Activated CD4-positive, alpha-beta T cell treated with anti-CD3 and anti-CD28 coated beads for 4 hours (primary cell): ENCODE measurements around the gene RIC1.
"Not testable (repeated sequence)": the region's sequence is repeated elsewhere in the genome, so short reads cannot be mapped to it uniquely, and the experiment has no call there.

Source experiments
- DNase-seq, 2 donors: peaks; one replicate each; pipeline ENCODE4 v3.0.0-alpha.2; 2020

RIC1 gene

DNA sequence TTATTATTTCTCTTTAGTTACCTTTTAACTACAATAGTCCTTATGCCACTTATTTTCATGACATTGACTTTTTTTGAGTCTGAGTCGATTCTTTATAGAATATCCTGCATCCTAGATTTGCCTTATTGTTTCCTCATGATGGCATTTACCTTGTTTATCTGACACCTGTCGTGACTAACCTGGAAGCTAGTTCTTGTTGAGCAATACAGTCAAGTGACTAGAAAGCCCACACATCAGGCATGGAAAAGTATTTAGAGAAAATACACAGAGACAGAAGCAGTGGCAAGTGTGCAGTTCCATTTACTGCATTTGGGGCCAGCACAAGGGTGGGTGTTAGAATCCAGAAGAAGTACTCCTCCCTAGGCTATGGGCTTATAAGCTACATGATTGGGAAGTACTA is 106.2 kb downstream of the RIC1 start:
- DNase-seq = no peak

DNA sequence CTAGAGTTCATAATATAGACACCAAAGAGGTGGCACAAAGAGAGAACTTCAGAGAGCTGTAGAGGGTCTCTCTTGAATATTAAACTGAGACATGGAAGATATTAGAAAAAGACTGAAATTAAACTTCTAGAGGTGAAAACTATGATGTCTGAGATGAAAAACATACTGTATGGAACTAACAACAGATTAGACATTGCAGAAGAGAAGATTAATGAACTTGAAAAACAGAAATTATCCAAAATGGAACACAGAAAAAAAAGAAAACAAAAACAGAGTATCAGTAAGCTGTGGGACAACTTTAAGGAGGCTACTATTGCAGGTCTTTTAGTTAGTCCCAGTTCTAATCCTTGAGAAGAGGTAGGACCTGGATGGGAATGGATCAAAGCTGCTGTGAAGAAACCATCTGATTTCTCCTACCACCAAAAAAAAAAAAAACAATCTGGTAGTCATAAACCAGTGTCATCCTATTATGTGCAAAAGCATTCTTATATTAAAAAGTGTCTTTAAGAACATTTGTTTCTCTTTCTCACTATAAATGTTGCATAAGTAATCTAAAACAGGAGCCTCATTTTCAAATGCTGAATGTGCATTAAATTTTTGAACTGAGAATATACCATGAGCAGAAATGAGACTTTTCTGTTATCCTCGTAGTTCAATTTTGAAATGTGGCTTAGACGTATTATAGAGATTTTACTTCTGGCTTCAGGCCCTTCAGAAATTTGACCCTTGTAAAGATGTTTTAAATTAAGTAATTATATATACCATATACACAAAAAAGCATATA is 107.8 kb downstream of the RIC1 start:
- DNase-seq = no peak

- no peak for DNase-seq
These were observed 114.2 kb downstream of the RIC1 start for GRCh38 chr9:5743109-5743508.

- DNase-seq = no peak
These were observed 119.5 kb downstream of the RIC1 start for GRCh38 chr9:5748438-5748837.

GRCh38 chr9:5749306-5749705 is 120.4 kb downstream of the RIC1 start:
- no peak for DNase-seq

DNA sequence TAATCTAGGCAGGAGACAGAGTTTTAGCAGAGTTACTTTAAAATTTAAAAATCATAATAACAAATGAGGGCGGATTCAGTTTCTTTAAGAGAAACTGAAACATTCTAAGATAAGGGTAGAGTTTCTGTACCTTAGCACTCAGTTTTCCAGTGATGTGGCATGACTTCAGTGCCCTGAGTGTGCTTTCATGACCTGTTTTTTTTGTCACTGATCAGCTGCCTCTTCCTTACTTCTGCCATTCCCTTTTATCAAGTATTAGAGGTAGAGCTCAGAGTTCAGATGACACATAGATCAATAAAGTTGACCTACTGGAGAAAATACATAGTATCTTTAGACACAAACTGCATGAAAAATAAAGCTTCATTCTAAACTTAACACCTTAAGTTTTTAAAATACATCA is 121.7 kb downstream of the RIC1 start:
- no peak for DNase-seq

- no peak for DNase-seq
These were observed 127.7 kb downstream of the RIC1 start for GRCh38 chr9:5756633-5757032.

GRCh38 chr9:5760338-5760737 is 131.4 kb downstream of the RIC1 start:
- DNase-seq = no peak

GRCh38 chr9:5762421-5762820 is 133.5 kb downstream of the RIC1 start:
- no peak for DNase-seq

DNA sequence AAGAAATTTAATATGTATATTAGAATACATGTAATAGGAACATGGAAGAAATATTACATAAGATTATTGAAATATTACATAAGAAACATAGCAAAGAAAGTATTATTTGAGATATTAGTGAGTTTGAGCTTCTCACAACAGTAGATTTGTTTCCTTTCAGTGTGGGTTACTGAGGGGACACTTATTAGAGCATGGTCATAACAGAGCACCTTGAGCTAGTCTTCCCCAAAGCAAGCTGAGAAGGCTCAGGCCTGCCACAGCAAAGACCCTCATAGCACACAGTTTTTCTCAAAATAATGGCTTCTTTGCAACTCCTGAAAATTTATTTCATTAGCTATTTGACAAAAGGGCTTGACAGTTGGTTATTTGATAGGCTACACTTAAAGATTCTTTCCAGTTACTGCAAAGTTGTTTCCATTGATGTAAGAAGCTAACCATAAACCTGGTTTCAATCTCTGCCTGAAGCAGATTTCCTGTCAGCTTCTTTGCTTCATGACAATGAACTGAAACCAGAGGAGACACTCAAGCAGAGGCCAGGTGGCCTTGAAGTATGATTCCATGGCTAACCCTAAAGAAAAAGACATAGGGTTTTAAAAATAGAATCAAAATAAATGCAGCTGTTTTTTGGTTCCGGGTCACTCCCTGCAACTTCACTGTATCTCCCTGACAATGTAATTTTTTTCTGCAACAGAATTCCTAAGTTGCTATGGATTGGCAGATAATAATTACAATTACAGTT is 135.4 kb downstream of the RIC1 start:
- no peak for DNase-seq

GRCh38 chr9:5767968-5768932 is 139.3 kb downstream of the RIC1 start:
- DNase-seq = no peak

GRCh38 chr9:5773324-5773999 is 144.6 kb downstream of the RIC1 start:
- DNase-seq = no peak

- no peak for DNase-seq
These were observed 149.9 kb downstream of the RIC1 start for GRCh38 chr9:5778805-5779204.

DNA sequence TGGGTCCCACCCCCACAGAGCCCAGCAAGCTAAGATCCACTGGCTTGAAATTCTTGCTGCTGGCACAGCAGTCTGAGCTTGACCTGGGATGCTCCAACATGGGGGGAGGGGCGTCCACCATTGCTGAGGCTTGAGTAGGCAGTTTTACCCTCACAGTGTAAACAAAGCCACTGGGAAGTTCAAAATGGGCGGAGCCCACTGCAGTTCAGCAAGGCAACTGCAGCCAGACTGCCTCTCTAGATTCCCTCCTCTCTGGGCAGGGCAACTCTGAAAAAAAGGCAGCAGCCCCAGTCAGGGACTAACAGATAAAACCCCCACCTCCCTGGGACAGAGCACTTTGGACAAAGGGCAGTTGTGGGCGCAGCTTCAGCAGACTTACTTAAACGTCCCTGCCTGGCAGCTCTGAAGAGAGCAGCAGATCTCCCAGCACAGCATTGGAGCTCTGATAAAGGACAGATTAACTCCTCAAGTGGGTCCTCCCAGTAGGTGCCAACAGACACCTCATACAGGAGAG is 150.9 kb downstream of the RIC1 start:
- not testable (repeated sequence) for DNase-seq

GRCh38 chr9:5783420-5783819 is 154.5 kb downstream of the RIC1 start:
- DNase-seq = not testable (repeated sequence)

DNA sequence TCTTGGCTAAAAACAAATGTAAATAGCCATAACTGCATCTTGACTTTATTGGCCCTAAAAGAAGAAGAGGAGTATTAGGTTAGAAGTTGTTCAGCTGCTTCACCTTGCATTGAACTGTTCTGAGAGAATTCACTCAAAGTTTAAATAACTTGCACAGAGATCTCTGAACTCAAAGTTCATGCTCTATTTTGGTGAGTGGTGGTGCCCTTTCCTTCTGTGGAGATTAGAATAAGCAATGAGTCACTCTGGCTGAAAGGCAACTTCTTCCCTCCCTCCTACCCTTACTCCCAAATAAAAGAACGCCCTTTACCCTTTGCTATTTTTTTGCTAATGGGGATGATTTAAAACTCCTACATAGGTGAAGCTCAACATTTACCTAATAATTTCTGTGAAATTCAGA is 155.1 kb downstream of the RIC1 start:
- DNase-seq = no peak

- no peak for DNase-seq
These were observed 155.8 kb downstream of the RIC1 start for GRCh38 chr9:5784526-5785315.

DNA sequence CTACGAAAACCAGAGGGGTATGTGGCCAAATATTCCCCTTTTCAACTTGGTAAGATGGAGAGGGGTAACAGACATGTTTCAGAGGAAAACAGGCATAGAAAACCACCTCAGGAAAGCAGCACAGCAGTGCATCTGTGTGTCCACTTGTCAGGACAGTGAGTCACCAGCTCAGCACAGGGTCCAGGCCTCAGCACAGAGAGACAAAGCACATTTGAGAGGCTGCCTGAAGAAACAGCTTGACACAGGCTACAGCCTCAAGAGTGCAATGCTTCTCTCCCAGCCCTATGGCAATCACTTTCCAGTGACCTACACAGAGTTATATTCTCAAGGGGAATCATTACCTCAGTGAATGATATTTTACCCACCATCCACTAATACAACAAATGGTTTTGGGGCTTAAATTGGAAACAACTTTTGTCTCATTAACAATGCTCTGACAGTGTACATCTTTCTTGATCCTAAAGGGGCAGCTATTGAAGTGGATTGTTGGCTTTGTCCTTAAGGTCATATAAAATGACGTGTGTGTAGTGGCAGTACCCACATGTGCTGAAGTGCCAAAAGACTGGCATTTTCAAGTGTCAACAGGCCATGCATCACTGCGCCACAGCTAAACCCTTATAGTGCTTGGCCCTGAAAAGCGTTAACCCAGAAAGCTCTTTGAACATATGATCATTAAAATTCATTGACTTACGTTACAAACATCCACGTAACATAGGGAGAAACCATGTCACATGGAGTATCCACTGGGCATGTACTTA is 157.6 kb downstream of the RIC1 start:
- DNase-seq = no peak

DNA sequence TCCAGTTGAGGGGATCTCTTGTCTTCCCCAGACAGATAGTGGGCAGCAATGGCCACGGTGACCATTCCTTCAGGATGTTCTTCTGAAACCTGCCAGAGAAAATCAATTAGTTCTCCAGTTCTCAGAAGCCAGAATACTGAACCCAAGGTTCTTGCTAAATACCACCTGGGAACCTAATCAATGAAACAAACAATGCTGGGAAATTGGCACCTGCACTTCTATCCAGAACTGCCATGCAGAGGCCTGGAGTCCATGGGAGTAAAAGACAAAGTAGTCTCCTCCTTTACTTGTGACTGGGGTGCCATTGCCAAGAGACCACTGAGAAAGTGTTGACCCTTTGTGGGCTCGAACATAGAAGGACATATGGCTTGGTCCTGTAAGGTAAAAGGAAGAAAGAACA is 158.3 kb downstream of the RIC1 start:
- DNase-seq = no peak

DNA sequence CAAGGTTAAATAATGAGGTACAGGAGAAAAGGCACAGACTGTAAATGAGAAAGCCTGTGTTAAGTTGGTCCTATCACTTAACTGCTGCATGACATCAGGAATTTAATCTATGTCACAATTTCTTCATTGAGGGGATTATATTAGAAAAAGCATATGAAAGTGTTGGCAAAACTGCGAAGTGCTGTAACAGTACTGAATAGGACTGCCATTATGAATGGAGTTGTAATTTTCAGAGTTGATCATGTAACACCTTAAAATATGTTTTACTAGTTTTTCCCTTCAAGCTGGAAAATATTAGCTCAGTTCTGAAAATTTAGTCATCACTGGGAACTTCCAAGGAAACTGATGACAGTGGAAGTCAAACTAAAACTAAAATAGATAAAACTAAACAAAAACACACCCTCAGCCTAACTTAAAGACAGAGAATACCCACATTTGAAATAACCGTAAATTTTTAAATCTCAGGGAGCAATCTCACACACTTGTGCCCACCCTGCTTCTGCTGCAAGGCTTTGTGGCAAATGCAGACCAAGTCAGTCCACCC is 158.9 kb downstream of the RIC1 start:
- DNase-seq = no peak

GRCh38 chr9:5789489-5789888 is 160.6 kb downstream of the RIC1 start:
- DNase-seq = no peak
